NCI-H2107 (cell line): ENCODE results near the gene DDX23.
A peak's percentile ranks its signal among the peaks of the same experiment; 100 is the strongest.

Experiments used
- DNase-seq: peaks from one replicate; lab custom pipeline; 2025; lab: John Stamatoyannopoulos, UW

Gene DDX23

DNA sequence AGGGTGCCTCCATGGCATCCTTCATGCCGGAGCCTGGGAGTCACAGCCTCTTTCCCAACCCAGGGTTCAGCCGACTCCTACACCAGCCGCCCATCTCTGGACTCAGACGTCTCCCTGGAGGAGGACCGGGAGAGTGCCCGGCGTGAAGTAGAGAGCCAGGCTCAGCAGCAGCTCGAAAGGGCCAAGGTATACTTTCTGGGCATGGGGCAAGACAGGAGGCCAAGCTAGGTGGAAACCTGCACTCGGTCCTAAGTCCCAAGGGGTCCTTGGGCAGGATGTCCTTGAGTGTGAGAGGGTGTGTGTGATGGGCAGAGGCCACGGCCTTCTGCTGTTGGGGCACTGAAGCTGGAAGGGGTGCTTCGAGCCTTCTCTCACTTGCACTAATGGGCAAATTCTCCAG is 28.7 kb downstream of the DDX23 start:
- no peak for DNase-seq

DNA sequence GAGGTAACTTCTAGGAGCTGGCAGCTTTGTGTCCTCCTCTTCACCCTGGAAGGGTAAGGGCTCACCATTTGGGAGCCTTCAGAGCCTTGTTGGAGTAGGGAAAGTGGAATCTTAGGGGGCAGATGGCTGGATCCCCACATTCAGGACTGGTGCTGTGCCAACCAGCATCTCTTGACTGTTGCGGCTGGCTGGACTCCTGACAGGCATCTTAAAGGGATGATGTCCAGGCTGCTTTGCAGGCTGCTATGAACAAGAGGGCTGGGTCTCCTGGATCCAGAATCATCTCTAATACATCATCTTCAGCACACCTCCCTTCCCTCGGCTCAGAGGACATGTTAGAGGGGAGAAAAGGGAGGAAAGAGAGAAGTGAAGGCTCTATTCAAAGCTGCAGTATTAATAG is 29.3 kb downstream of the DDX23 start:
- no peak for DNase-seq

DNA sequence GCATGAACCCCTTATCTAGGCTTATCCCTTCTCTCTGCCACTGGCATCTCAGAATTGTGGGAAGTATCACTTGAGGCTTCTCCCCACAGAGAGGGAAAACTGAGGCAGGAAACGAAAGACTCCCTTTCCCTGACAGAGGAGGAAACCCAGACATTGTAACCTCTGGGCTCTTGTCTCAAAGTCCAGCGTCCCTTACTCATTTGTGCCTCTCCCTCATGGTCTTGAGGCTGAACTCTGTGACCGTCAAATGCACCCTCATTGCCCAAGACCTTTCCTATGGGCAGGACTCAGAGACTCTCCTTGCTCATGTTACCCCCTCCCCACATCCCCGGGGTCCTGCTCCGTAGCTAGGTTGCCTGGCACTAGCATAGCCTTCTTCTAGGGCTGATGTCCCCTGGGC is 29.8 kb downstream of the DDX23 start:
- no peak for DNase-seq

DNA sequence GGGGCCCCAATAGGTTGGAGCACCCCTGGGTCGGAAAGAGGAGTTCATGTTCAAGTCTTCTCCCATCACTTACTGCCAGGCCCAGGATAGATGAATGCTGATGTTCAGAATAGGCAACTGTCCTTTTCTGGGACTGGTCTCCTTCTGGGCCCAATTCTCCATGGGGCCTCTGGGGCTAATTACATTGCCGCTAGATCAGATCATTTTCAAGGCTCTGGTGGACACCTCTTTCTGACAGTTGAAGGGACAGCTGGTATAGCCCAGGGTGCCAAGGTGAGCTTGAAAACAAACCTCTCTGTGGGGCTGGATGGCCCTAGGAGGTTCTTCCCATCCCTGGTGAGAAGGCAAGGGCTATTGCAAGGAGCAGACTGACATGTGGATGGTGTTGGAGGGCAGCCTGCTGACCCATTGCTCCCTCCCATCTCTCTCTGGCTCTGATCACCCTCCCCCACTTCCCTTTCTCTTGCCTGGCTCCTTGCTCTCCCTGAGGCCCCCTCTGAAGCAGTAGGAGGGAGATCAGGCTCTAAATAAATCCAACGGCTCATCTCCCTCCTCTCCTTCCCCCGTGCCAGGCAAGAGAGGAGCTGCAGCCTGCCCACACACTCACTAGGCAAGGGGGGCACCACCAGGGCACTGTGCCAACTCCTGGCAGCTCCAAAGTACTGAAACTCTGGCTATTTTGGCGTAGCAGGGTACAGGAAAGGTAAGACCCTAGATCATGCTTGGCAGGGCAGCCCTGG is 31.8 kb downstream of the DDX23 start:
- DNase-seq = no peak

DNA sequence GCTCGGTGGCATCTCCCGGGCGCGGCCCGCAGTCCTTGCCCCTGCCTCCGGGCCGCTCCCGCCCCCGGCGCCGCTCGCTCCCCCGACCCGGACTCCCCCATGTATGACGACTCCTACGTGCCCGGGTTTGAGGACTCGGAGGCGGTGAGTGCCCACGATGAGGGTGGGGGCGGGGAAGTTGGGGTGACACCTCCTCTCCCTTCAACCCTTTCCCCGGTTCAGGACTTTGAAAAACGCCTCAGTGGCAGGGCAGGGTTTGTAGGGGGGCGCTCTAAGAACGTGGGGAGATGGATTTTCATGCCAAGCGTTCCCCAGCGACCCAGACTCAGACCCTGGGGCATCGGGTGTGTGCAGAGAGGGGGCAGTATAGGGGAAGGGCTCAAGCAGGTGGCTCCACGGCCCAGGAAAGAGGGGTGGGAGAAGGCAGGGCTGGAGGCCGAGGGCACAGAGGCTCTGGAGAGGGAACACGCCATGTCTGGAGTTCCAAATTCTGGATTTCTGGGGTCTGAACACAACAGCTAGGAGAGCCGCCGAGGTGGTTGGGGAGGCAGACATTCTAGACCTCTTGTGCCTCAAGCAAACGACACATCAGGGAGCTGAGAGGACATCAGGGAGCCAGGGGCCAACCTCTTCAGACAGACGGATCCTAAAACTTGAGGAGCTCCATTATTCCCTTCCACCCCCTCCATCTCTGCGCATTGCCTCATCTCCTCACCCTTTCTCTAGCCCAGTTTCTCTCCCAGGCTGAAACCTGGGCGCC is 33.0 kb downstream of the DDX23 start:
- DNase-seq = no peak

DNA sequence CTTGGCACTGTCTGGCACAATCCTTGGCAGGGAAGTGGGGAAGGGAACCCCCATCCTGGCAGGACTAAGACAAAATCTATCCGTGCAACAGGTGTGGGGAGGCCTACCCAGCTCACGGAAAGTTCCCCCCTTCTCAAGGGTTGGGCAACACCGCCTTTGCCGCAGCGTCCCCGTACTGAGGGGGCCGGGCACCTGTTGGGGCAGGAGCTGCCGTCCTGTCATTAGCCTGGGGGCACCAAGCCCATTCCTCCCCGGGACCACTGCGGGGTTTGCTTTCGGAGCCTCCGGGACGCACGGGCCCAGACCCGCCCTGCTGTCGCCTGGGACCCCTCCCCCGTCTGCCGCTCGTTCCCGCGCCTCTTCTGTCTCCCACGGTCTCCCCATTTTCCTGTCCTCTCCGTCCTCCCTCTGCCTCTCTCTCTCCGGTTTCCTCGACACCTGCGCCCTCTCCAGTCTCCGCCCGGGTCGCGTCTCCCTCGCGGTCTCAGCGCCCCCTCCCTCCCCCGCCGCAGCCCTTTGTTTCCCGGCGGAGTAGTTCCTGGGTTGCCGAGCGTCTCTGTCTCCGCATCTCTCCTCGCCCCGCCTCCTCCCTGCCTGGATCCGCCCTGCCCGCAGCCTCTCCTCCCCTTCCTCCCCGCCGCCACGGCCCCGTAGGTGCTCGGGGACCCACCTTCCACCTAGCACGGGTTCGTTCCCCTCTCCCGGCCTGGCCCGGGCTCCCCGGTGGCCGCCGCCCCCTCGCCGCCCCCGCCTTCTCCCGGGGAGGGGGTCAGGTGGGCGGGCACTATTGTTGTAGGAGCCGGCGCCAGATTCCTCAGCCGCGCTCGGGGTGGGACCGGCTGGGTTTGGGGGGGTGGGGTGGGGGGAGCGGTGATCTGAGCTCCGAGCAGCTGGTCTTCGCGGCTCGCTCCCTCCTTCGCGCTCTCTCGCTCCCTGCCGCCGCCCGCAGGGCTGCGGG is 33.8 kb downstream of the DDX23 start, which contains the start of gene CACNB3:
CACNB3 (plus strand) TSS at position 624 of the 958 bp plus-strand sequence. CDS start 434 bp downstream, outside the sequence.
- DNase-seq = peak; percentile 81

DNA sequence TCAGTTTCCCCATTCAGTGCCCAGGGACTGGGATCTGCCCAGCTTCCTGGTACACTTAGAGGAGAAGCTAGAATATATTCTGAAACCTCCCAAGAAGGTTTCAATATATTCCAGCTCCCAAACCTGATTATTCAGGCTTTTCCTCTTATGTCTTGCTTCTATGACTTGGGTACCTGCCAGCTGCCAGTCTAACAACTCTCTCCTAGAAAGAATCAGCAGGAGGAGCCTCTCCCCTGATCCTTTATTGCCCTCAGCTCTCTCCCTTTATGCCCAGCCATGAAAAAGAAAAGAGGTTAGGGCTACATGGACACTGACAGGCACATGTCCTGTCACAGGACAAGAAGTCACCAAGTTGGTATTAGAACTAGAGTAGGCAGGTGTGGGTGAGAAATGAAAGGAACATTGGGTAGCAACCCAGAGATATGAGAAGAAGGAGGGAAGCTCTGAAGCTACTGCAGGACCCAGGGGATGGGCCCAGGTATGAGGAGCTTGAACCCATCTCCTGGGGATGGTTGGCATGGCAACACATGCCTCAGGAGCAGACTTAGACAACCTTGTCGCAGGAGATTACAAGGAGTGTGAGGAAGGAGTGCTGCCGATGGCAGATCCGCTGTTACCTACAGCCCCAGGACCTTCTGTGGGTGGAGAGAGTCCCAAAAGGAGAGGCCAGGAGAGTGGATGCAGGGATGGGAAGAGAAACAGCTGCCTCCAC is 35.7 kb downstream of the DDX23 start:
- no peak for DNase-seq

DNA sequence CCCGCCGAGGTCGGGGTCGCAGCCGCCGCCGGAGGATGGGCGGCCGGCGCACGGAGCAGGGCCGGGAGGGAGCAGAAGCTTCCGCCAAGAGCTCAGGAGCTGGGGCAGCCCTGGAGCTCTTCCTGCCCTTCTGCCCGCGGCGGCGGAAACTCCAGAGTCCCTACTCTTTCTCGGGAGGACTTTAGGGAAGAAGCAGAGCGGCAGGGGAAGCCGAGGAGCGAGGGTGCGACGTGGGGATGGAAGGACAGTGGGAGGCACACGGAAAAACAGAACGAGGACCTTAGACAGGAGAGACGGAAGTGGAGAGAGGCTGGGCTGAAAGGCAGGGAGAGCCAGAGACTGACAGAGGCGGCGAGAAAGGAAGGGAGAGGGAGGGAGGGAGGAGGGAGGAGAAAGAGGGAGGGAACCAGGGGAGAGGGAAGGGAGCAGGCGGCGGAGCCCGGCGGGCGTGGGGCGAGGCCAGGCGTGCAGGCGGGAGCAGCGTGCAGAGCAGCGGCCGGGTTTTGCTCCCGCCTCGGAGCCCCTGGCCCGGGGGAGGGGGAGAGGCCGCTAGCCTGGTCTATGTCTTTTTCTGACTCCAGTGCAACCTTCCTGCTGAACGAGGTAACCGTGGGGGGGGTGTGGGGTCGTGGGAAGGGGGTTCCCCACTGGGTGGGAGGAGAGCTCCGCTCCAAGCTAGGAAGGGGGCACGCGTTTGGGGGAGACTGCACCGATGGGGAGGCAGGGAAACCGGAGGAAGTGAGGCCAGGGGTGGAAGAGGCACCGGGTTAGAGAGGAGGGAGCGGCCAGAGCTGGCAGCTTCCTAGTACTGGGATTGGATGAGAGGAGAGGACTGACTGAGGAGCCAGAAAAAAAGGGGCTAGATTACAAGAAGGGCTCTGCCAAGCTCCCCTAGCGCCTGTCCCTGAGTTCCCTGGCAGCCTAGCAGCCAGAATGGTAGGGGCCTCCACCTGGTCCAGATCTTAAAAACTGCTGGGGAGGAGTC is 36.5 kb downstream of the DDX23 start:
- peak; percentile 72 for DNase-seq

DNA sequence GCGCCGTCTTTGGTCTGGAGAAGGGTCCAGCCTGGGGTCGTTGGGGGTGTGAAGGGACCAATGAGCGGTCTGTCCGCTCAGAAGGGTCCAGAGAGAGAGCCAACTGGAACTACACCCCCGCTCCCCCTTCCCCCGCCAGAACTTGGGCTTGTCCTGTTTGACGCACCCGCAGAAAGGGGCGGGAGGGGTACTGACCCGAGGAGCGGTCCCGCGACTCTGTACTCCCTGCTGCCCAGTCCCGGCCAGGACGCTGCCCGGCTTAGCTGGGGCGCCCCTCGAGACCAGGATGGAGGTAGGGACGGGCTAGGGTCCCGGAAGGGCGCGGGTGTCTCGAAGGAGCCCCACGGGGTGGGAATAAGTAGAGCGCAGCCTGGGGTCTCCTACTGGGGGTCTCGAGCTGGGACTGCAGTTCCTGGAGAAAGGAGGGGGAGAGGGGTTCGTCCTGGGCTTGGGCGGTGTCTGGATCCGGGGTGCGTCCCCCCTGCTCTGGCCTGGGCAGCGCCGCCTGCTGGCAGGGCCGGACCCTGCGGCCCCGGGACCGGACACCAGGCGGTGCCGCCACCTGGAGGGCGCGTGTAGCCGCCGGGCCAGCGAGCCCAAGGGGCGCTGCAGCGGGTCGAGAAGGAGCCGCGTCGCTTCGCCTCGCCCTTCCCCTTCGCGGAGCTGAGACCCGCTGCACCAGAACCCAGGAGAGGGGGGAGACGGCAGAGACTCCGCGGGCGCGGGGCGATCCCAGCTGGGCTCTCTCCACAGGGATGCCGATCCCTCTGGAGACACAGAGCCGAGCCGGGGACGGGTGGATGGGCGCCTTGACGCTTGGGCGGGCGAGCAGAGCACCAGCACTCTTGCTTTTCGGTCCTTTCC is 37.5 kb downstream of the DDX23 start:
- peak; percentile 44 for DNase-seq

DNA sequence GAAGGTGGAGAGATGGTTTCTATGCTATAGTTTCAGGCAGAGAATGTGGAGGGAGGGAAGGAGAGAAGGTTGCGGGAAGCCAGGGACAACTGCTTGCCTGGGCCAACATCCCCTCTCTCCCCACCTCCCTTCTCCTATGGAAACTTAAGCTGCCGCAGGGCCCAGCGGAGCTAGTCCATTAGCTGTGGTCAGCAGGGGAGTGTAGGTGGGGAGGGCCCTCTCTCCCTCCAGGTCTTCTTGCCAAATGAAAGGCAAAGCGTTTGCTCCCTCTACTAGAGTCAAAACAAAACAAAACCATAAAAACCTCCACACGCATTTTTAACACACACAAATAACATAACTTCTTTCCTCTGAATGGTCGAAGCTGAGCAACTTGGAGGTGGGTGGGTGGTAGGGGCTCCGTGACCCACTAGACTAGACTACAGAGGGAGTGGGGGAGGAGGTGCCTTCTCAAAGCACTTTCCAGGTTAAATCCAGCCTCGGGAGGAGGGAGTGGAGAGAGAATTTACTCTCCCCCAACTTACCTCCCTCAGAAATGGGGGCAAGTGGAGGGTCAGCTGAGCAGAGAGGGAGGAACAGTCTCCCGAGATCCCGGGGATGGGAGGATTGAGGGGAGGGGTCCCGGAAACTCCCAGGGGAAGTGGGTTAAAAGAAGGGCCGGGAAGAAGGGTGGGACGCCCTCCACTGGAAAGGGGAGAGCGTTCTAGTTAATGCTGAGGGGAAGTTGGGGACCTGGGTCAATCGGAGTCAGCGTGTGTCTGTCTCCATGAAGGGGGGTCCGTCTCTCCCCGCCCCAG is 38.3 kb downstream of the DDX23 start:
- DNase-seq = no peak

DNA sequence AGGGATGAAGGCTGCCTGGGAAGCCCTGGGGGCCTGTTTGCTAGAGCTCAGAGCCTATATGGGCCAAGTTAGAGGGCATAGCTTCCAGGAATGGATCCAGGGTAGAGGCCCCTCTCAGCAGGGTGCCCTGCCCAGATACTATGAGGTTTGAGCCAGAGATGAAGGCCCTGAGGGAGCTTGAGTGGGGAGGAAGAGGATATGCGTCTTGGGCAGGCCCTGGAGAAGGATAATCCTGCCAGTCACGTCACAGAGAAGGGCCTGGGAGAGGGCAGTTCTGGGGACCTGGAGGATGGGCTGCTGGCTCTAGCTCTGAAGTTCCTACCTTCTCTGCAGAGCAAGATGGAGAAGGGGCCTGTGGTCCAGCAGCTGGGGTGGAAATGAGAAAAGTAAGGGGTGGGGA is 39.6 kb downstream of the DDX23 start:
- DNase-seq = no peak

DNA sequence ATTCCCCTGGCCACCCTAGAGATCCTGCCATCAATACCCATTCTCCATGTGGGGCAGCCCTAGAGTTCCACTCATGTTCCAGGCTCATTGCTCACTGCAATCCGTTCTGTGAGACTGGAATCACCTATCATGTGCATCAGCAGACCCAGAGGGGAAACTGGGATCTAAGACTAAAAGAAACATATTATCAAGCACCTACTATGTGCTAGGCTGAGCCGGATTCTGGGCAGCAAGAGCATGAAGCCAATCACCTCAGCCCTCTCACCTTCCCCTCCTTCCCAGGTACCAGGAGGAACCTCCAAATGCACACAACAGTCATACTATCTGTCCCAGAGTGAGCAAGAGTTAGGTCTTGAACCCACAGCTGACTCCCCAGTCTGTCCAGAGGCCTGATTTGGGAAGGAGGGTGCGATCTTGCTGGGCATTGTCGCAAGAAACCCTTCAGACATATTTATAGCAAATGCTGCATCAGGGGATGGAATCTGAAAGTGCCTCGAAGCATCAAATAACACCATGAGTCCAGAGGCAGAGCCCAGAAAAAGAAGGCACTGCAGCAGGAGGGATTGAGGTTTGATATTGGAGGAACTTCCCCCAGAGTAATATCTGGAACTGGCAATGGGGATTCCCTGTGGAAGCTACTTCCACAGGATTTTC is 40.4 kb downstream of the DDX23 start:
- no peak for DNase-seq

DNA sequence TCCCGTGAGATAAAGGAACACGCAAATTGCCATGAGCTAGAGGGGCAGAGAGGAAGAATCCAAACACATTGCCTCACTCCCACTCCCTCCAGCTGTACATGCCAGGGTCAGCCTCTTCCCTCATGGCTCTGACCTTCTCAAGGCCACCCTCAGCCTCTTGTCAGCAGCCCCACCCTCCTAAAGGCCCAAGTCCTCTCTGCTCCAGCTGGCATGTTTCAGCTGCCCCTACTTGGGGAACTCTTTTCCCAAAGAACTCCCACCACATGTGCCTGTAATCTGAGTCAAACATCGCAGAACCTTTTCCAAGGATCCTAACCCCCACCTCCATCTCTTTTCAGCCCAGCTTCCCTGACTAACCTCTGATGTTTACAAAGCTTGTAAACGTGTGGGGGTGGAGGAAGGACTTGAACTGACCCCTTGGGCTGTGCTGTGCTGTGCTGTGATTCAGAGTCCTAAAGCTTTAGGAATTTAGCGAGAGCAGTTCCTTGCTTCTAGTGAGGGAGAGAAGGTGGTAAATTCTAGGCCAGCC is 41.0 kb downstream of the DDX23 start:
- DNase-seq = no peak

DNA sequence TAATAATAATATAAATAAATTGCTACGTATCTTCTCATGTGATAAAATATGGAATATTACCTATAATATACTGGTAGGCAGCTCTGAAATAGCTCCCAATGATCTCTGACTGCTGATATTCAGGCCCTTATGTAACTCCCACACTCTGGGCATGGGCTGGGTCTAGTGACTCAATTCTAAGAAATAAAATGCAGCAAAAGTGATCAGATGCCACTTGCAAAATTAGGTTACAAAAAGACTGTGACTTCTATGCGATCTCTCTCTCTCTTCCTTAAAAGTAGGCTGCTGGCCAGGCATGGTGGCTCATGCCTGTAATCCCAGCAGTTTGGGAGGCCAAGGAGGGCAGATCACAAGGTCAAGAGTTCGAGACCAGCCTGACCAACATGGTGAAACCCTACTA is 44.0 kb downstream of the DDX23 start:
- no peak for DNase-seq

DNA sequence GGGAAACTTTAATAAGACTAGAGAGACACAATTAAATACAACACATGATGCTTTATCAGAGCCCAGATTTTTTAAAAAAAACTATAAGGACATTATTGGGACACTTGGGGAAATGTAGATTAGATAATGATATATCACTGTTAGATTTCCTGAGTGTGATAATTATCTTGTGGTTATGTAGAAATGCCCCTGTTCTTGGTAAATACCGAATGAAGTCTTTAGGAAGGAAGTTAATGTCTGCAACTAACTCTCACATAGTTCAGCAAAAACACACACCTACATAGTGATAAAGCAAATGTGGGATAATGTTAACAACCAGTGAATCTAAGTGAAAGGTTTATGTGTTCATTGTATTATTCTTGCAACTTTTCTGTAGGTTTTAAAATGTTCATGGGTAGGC is 48.3 kb downstream of the DDX23 start:
- no peak for DNase-seq

DNA sequence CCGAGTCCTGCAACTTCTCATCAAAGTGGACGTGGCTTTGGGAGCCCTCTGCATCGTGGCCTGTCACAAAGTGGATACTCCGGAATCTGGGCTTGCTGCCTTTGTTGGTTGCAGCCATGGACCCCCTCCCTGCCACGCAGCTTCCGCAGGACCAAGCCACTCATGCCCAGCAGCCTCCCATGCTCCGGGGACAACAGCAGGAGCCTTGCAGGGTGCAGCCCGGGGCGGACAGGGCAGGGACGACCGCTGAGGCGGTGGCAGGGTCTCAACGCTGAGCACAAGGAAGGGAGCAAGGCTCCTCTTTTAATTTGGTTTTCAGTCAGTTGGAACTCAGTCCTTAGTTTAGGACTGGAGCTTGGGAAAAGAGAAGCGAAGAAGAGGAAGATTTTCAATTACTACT is 51.0 kb downstream of the DDX23 start:
- DNase-seq = no peak

DNA sequence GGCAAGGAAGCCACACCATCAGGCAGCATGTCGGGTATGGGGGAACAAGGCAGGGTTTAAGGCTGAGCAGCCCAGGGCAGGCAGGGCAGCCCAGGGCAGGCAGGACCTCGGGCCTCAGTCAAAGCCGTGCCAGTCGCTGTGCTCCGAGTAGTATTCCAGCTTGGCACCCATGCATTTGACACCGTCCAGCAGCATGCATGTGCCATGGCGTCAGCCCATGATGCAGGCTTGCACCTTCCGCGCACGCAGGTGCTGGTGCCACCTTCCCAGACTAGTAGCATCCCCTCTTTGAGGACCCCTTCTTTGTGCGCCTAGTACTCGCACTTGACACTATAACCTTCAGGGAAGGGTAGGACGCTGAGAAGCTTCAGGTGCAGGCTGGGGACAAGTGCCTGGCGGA is 51.5 kb downstream of the DDX23 start:
- no peak for DNase-seq

DNA sequence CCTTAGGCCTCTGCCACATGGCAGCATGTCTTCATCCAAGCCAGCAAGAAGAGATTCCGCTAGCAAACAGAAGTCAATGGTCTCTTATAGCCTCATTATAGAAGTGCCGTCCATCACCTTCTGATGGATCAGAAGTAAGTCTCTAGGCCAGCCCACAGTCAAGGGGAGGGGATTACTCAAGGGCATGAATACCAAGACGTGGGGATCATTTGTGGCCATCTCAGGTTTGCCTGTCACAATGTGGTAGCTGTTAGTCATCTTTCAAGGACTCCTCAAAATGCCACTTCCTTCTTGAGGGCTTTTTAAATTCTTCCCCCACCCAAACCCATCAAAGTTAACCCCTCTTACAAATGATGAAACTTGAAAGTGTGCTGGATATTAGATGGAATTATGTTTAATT is 55.0 kb downstream of the DDX23 start:
- DNase-seq = no peak
